GM19372 (cell line): Measurements from ENCODE around the gene PYGO2.
"Not testable (repeated sequence)": the region's sequence is repeated elsewhere in the genome, so short reads cannot be mapped to it uniquely, and the experiment has no call there.

ENCODE experiments used
- ATAC-seq: cut with Tn5 transposase; IDR thresholded peaks from one replicate; pipeline ENCODE4 v1.9.1; 2021; ENCODE audit warnings: mild to moderate bottlenecking, low read depth, moderate library complexity; ENCODE audit not compliant: unreplicated experiment

The PYGO2 gene

GRCh38 chr1:155000726-155001424, 39.3 kb upstream of the PYGO2 start:
- ATAC-seq, result peak; percentile 34

GRCh38 chr1:155000411-155000725, 38.8 kb upstream of the PYGO2 start:
- no peak for ATAC-seq

GRCh38 chr1:154999571-155000410, 38.2 kb upstream of the PYGO2 start:
- ATAC-seq, result no peak

DNA sequence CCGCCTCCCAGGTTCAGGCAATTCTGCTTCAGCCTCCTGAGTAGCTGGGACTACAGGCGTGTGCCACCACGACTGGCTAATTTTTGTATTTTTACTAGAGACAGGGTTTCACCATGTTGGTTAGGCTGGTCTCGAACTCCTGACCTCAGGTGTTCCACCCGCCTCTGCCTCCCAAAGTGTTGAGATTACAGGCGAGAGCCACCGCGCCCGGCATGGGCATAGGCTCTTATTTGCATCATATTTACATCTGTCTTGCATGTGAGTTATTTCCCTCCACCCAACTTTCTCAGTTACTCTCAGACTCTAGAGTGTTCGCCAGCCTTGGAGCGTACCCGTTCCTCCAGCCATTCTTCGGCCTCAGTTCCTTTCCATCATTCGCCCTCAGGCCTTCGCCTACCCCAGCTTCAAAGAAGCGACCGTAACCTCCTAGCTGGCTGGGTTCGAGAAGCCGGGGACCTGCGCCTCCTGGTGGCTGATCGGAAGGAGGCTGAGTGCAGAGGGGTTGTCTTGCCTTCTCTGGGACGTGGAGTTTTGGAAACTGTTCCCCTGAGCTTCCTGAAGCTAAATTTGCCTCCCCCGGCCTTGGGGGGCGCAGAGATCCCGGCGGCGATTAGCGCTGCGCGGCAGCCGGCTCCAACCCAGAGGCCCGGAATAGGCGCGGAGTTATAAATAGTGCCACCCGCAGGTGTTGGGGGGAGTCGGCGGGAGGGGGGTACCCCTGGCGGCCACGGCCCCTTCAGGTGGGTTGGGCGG, 37.4 kb upstream of the PYGO2 start:
- no peak for ATAC-seq

- ATAC-seq, result no peak
Observed at GRCh38 chr1:154998201-154998780, 36.7 kb upstream of the PYGO2 start.

DNA sequence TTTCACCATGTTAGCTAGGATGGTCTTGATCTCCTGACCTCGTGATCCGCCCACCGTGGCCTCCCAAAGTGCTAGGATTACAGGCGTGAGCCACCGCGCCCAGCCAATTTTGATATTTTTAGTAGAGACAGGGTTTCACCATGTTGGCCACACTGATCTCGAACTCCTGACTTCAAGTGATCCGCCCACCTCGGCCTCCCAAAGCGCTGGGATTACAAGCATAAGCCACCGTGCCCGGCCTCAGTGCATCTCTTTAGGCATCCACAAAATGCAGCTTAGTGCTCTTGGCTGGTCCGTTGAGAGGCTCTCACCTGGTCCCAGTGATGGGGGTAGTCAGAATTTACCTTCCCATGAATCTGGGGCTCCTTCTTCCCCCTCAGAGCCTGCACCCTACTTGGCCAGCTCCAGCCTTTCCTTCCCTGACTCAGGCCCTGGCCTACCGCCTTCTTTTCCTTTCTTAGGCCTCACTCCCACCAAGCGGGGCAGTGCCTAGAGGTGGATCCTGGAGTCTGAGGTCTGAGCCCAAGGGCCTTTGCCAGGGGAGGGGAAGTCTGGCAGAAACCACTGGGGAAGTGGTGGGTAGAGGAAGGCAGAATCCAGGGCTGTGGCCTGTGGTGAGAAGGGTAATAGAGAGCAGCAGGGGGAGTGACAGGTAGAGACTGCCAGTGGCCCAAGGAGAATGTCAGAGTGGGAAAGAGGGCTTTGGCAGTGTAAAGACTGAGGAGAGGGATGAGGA, 35.6 kb upstream of the PYGO2 start:
- no peak for ATAC-seq

DNA sequence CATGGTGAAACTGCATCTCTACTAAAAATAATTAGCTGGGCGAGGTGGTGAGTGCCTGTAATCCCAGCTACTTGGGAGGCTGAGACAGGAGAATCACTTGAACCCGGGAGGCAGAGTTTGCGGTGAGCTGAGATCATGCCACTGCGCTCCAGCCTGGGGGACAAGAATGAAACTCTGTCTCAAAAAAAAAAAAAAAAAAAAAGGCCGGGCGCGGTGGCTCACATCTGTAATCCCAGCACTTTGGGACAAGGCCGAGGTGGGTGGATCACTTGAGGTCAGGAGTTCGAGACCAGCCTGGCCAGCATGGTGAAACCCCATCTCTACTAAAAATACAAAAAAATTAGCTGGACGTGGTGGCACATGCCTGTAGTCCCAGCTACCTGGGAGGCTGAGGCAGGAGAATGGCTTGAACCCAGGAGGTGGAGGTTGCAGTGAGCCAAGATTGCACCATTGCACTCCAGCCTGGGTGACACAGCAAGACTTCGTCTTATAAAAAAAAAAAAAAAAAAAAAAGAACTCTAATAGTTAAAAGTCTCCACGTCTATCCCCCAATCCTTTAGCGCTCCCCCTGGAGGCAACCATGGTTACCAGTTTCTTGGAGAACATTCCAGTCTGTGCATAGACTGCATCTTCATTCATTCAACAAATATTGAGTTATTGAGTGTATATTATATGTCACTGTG, 33.9 kb upstream of the PYGO2 start:
- not testable (repeated sequence) for ATAC-seq

DNA sequence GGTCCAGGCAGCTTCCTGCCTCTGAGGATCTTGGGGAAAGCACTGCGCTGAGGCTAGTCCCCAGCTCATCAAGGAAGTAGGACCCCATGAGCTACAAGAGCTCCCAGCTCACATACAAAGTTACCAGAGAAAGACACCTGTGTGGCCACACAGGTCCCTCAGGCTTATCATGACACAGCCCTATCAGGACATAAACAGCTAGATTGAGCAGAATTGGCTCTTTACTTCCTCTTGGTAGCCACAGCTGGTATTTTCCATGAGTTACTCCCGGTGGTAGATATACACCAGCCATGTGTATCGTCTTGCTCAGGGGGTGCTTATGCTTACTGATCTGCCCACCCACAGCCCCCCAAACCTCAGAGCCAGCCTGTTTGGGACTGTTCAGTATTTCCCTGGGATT, 33.0 kb upstream of the PYGO2 start:
- no peak for ATAC-seq

- ATAC-seq, result no peak
Observed at GRCh38 chr1:154994269-154994587, 32.6 kb upstream of the PYGO2 start.

DNA sequence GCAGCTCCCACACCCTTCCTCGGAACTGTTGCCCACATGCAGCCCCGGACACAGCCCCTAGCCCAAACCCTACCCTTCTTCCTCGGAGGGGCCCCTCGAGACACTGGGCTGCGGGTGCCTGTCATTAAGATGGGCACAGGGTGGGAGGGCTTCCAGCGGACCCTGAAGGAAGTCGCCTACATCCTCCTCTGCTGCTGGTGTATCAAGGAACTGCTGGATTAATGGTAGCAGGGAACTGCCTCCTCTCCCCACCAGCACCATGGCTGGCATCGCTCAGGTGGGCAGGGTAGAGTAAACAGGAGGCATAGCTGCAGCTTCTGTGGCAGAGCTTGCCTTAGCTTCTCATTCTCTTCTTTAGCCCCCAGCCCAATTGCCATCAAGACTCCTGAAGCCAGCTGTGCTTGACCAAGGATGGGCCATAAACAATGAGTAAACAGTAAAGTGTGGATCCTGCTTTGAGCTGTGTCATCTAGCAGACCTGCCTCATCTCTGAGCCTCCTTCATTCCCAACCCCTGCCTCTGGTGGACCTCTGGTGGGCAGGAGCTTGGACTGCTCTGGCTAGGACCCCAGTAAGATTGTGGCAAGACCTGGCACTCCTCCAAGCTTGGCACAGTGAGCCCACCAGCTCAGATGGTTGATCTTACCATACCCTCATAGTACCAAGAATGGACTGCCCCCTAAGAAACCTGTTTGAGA, 32.1 kb upstream of the PYGO2 start, which contains the start of gene LENEP:
Gene LENEP (plus strand): TSS at position 15 of the 697 bp plus-strand sequence. CDS start 22 bp downstream, at position 37.
- ATAC-seq, result no peak

- ATAC-seq, result no peak
Observed at GRCh38 chr1:154992721-154993571, 31.4 kb upstream of the PYGO2 start.

- ATAC-seq, result no peak
Observed at GRCh38 chr1:154990276-154990675, 28.7 kb upstream of the PYGO2 start.

DNA sequence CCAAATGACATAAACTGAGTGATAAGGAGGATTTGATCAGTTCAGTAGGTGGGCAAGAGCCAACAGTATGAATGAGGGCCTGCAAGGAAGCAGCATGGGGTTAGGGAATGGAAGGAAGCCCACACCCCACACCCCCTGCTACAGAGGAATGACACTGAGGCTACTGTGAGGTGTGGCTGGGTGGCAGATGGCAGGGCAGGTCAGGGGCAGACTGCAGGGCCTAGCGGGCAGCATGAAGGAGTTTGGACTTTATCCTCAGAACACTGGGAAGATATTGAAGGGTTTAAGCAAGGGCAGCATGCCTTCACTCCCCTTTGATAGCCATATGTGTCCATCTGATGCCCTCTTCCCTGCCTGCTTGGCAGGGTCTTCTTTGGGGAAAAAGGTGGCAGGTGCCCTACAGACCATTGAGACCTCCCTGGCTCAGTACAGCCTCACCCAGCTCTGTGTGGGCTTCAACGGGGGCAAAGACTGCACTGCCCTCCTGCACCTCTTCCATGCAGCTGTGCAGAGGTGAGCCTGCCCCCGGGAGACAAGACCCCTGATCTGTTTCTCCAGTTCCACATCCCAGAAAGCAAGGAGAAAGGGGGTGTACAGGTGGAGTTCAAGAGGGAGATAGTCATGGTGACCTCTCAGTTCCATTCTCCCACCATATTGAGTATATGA, 27.7 kb upstream of the PYGO2 start:
- no peak for ATAC-seq

DNA sequence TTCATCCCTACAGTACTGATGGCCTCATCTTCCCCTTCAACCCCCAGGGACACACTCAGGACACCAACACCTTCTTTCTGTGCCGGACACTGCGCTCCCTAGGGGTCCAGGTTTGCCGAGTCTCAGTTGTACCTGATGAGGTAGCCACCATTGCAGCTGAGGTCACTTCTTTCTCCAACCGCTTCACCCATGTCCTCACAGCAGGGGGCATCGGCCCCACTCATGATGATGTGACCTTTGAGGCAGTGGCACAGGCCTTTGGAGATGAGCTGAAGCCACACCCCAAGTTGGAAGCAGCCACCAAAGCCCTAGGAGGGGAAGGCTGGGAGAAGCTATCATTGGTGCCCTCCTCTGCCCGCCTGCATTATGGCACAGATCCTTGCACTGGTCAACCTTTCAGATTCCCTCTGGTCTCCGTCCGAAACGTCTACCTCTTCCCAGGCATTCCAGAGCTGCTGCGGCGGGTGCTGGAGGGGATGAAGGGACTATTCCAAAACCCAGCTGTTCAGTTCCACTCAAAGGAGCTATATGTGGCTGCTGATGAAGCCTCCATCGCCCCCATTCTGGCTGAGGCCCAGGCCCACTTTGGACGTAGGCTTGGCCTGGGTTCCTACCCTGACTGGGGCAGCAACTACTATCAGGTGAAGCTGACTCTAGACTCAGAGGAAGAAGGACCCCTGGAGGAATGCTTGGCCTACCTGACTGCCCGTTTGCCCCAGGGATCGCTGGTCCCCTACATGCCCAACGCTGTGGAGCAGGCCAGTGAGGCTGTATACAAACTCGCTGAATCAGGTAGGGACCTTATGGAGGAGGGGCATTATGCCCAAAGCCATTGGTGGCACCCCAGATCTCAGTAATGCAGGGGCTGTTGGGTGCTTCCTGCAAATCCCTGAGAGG, 26.7 kb upstream of the PYGO2 start:
- ATAC-seq, result no peak

DNA sequence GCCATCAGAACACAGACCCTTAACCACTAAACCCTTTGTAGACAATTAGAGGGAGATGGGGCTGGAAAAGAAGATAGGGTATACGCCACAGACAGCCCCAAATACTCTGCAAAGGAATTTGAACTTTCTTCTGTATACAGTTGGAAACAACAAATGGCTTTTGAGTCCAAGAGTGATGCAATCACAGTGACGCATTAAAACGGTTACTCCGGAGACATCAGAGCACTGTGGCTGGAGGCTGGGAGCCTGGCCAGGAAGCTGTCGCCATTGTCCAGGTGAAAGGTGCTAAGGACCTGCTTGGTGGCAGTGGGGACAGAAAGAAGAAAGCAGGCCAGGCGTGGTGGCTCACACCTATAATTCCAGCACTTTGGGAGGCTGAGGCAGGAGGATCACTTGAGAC, 25.7 kb upstream of the PYGO2 start:
- no peak for ATAC-seq

- ATAC-seq, result not testable (repeated sequence)
Observed at GRCh38 chr1:154986736-154987135, 25.2 kb upstream of the PYGO2 start.
